ENCODE measurements around the gene MSH4.
"Not testable (repeated sequence)": the region's sequence is repeated elsewhere in the genome, so short reads cannot be mapped to it uniquely, and the experiment has no call there.

Gene MSH4

GRCh38 chr1:75808921-75809320 is 12.2 kb downstream of the MSH4 start:
- no peak for TF ChIP-seq CTCF (IDR thresholded peaks at IDR 0.05; ENCODE audit: control insufficient read depth, extremely low read depth, insufficient read depth)
- no peak for DNase-seq (ENCODE audit: low read depth)
- no peak overlapping the region for H3K4me3 ChIP-seq (ENCODE audit: low read depth, low read length)

- H3K4me3 ChIP-seq (ENCODE audit: low read depth, low read length); DNase-seq (ENCODE audit: low read depth): not testable (repeated sequence)
Measured at GRCh38 chr1:75810113-75810512, 13.4 kb downstream of the MSH4 start.

- no peak overlapping the region for H3K4me3 ChIP-seq (ENCODE audit: low read depth, low read length)
- no peak for TF ChIP-seq CTCF (IDR thresholded peaks at IDR 0.05; ENCODE audit: control insufficient read depth, extremely low read depth, insufficient read depth)
- DNase-seq (ENCODE audit: low read depth): no peak
Measured at GRCh38 chr1:75811211-75811981, 14.7 kb downstream of the MSH4 start.

GRCh38 chr1:75812065-75812464 is 15.4 kb downstream of the MSH4 start:
- DNase-seq (ENCODE audit: low read depth): peak; percentile 19
- no peak overlapping the region for H3K4me3 ChIP-seq (ENCODE audit: low read depth, low read length)
- no peak for TF ChIP-seq CTCF (IDR thresholded peaks at IDR 0.05; ENCODE audit: control insufficient read depth, extremely low read depth, insufficient read depth)

GRCh38 chr1:75823596-75823995 is 26.9 kb downstream of the MSH4 start:
- DNase-seq (ENCODE audit: low read depth); H3K4me3 ChIP-seq (ENCODE audit: low read depth, low read length): not testable (repeated sequence)

GRCh38 chr1:75836528-75837100 is 39.9 kb downstream of the MSH4 start:
- H3K4me3 ChIP-seq (ENCODE audit: low read depth, low read length): no peak overlapping the region
- TF ChIP-seq CTCF (IDR thresholded peaks at IDR 0.05; ENCODE audit: control insufficient read depth, extremely low read depth, insufficient read depth): no peak
- DNase-seq (ENCODE audit: low read depth): no peak

- no peak overlapping the region for H3K4me3 ChIP-seq (ENCODE audit: low read depth, low read length)
- no peak for DNase-seq (ENCODE audit: low read depth)
- no peak for TF ChIP-seq CTCF (IDR thresholded peaks at IDR 0.05; ENCODE audit: control insufficient read depth, extremely low read depth, insufficient read depth)
Measured at GRCh38 chr1:75838079-75838478, 41.4 kb downstream of the MSH4 start.

- H3K4me3 ChIP-seq (ENCODE audit: low read depth, low read length): no peak overlapping the region
- DNase-seq (ENCODE audit: low read depth): no peak
- TF ChIP-seq CTCF (IDR thresholded peaks at IDR 0.05; ENCODE audit: control insufficient read depth, extremely low read depth, insufficient read depth): no peak
Measured at GRCh38 chr1:75841421-75841820, 44.7 kb downstream of the MSH4 start.
